Ovary (tissue), 9 donors: Measurements from ENCODE around the gene PLP2. TPM values are rescaled to one million over a fixed set of nuclear protein-coding genes. Genes with fewer than 3 reads are reported as not detected.

Source experiments
- DNase-seq, 5 donors: peaks; one replicate each; pipeline ENCODE4 v3.0.0-alpha.2; 2019 to 2020
- H3K27ac ChIP-seq, 2 donors: fragments of 200-600 bp; one replicate each; pipeline versions ENCODE4 v1.5.1 to v1.8.0; 2019 to 2022
- H3K27me3 ChIP-seq: fragments of 200-600 bp; one replicate; pipeline ENCODE4 v1.8.0; 2022
- H3K36me3 ChIP-seq: fragments of 200-600 bp; sonication (generic); one replicate; pipeline ENCODE4 v1.5.1; 2019
- H3K4me1 ChIP-seq: one replicate; pipeline ENCODE4 v1.8.1; 2013; ENCODE audit warnings: mild to moderate bottlenecking, moderate library complexity; ENCODE audit not compliant: insufficient read depth
- H3K4me3 ChIP-seq: fragments of 200-600 bp; sonication (generic); one replicate; pipeline ENCODE4 v1.5.1; 2017
- H3K9me3 ChIP-seq, 2 donors: fragments of 200-600 bp in 1 of 2; sonication (generic) in 1 of 2; one replicate each; pipeline versions ENCODE4 v1.5.1 to v1.8.1; 2013 to 2019; ENCODE audit warnings: mild to moderate bottlenecking in 1 of 2, moderate library complexity in 1 of 2
- CTCF ChIP-seq, 3 donors: fragments of 450-650 bp in 2 of 3; fragments of 200-600 bp in 1 of 3; IDR thresholded peaks; one replicate each; pipeline versions ENCODE4 v1.5.1 to v1.8.0; 2016 to 2022; ENCODE audit warnings: antibody characterized with exemption in 3 of 3, mild to moderate bottlenecking in 1 of 3
- EP300 ChIP-seq: sonication (generic); formaldehyde crosslinking; IDR thresholded peaks from one replicate; pipeline ENCODE4 v1.6.1; 2017; ENCODE audit warnings: antibody characterized with exemption
- POLR2A ChIP-seq: fragments of 450-650 bp; IDR thresholded peaks from one replicate; pipeline ENCODE4 v1.6.1; 2017; ENCODE audit warnings: antibody characterized with exemption, mild to moderate bottlenecking, moderate library complexity
- WGBS, 3 donors: extraction: QIAGEN DNeasy Blood & Tissue Kit in 1 of 3; methylation state at CpG; one replicate each; pipeline versions ENCODE4 v1.1.5 to v1.1.7; 2013 to 2017; 5-methylcytosine and 5-hydroxymethylcytosine counted together
- intact Hi-C, 4 donors: fragments of 100-400 bp; cut with DNase I; formaldehyde crosslinking; loops; one replicate each; pipeline versions ENCODE4 v1.11.0 to v1.15.1; 2022 to 2023
- polyA plus RNA-seq, 2 donors: library from polyadenylated mRNA; stranded (reverse); fragments of 200-250 nt in 1 of 2; fragments of 350-450 nt in 1 of 2; fragmentation: Illumina TruSeq in 1 of 2; extraction: RNeasy Lipid Tissue Mini Kit (QIAGEN cat#74804) in 1 of 2; gene quantifications; one replicate each; pipeline ENCODE4 v1.2.3, GENCODE V29; 2013 to 2014
- small RNA-seq: library from RNA; depleted of rRNA; stranded (forward); fragments of <200 nt; gene quantifications from one replicate; pipeline ENCODE3, GENCODE V24; 2016
- total RNA-seq, 7 donors: library from RNA; depleted of rRNA in 2 of 7; stranded (reverse); fragments of >200 nt in 2 of 7; fragmentation: NEBNext Ultra II Directional in 3 of 7; extraction: Animal tissue kit (Norgen Biotek cat#: 25700) in 3 of 7; gene quantifications; one replicate each; pipeline versions ENCODE4 v1.1.0 to v1.2.4, GENCODE V29; 2016 to 2023
- donor health status: DM: no; HTN: no; CAD: no; lungs with moderate emphysema.
- donor health status: DM: no; HTN: no; CAD: no.
- donor health status: Bipolar disorder and iron deficiency.
- donor health status: DM: yes; HTN: yes; CAD: no.
- donor health status: DM: no; HTN: no; CAD: no.
- donor health status: DM: yes; HTN: yes; CAD: no.

Gene PLP2
- total and polyA plus RNA-seq, 9 donors, result 16.3 to 244 (median 105) TPM

- DNase-seq, result no peak
- intact Hi-C loops, result no loop called here
- Histone ChIP-seq H3K4me3 (no peak overlapping the region), H3K9me3 (peaks cover 0 to 5% of the 10 kb centered on the region in 2 donors), H3K27me3 (no peaks in the 10 kb centered on the region), H3K4me1 (no peaks in the 10 kb centered on the region), H3K36me3 (no peaks in the 10 kb centered on the region), H3K27ac (no peak overlapping the region)
- 71 to 81% (median 72%) methylated on average over 2 of the region's 2 CpGs for WGBS, 3 donors
- TF ChIP-seq POLR2A (no peak), EP300 (no peak), CTCF (IDR thresholded peaks at IDR 0.05) (no peak)
Measured at GRCh38 chrX:49221868-49222267, 50.2 kb downstream of the PLP2 start.

Small RNAs within 50 kb of the gene (small RNA-seq; reads per million reads assigned to genes)
- gene RN7SL262P, result not detected

Other genes starting within 250 kb of the PLP2 start
- 10 to 100 TPM; 25.8 to 57.8 (median 53.8) TPM for gene OTUD5, start 214.3 kb upstream of the PLP2 start, total RNA-seq
- 10 to 100 TPM; 41.9 to 72.7 TPM for gene OTUD5, start 214.3 kb upstream of the PLP2 start, polyA plus RNA-seq
- 1 to 10 TPM in 5 of 7 donors, under 1 TPM in 2; 0.76 to 4.6 (median 2.0) TPM for gene KCND1, start 200.1 kb upstream of the PLP2 start, total RNA-seq
- 1 to 10 TPM; 1.9 to 4.2 TPM for gene KCND1, start 200.1 kb upstream of the PLP2 start, polyA plus RNA-seq
- gene GRIPAP1, start 169.6 kb upstream of the PLP2 start, total RNA-seq, result 10 to 100 TPM; 21.9 to 45.0 (median 31.2) TPM
- 10 to 100 TPM; 20.0 to 40.5 TPM for gene GRIPAP1, start 169.6 kb upstream of the PLP2 start, polyA plus RNA-seq
- gene TFE3, start 128.5 kb upstream of the PLP2 start, total RNA-seq, result 10 to 100 TPM; 44.8 to 69.4 (median 57.3) TPM
- 10 to 100 TPM; 42.1 to 49.2 TPM for gene TFE3, start 128.5 kb upstream of the PLP2 start, polyA plus RNA-seq
- 10 to 100 TPM in 3 of 7 donors, 1 to 10 TPM in 4; 3.3 to 11.2 (median 9.9) TPM for gene CCDC120, start 112.9 kb upstream of the PLP2 start, total RNA-seq
- gene CCDC120, start 112.9 kb upstream of the PLP2 start, polyA plus RNA-seq, result 1 to 10 TPM; 3.8 to 4.6 TPM
- gene PRAF2, start 97.9 kb upstream of the PLP2 start, total RNA-seq, result 10 to 100 TPM; 14.4 to 54.0 (median 29.3) TPM
- gene PRAF2, start 97.9 kb upstream of the PLP2 start, polyA plus RNA-seq, result 10 to 100 TPM; 29.1 to 51.2 TPM
- 10 to 100 TPM; 55.3 to 89.7 (median 76.5) TPM for gene WDR45, start 92.0 kb upstream of the PLP2 start, total RNA-seq
- gene WDR45, start 92.0 kb upstream of the PLP2 start, polyA plus RNA-seq, result 10 to 100 TPM; 56.1 to 80.4 TPM
- gene GPKOW, start 48.2 kb upstream of the PLP2 start, total RNA-seq, result 10 to 100 TPM; 17.2 to 25.5 (median 20.9) TPM
- gene GPKOW, start 48.2 kb upstream of the PLP2 start, polyA plus RNA-seq, result 10 to 100 TPM; 13.7 to 18.3 TPM
- gene MAGIX, start 9.1 kb upstream of the PLP2 start, total RNA-seq, result 10 to 100 TPM in 1 of 7 donors, 1 to 10 TPM in 6; 1.3 to 22.5 (median 2.0) TPM
- under 1 TPM; 0.32 to 0.82 TPM for gene MAGIX, start 9.1 kb upstream of the PLP2 start, polyA plus RNA-seq
- 10 to 100 TPM in 6 of 7 donors, 1 to 10 TPM in 1; 9.1 to 15.1 (median 11.5) TPM for gene PRICKLE3, start 14.5 kb downstream of the PLP2 start, total RNA-seq
- 1 to 10 TPM; 3.5 to 5.5 TPM for gene PRICKLE3, start 14.5 kb downstream of the PLP2 start, polyA plus RNA-seq
- 1 to 10 TPM in 6 of 7 donors, under 1 TPM in 1; 0.69 to 3.3 (median 1.3) TPM for gene SYP, start 28.3 kb downstream of the PLP2 start, total RNA-seq
- 1 to 10 TPM; 1.9 to 3.1 TPM for gene SYP, start 28.3 kb downstream of the PLP2 start, polyA plus RNA-seq
- gene CACNA1F, start 61.4 kb downstream of the PLP2 start, total RNA-seq, result under 1 TPM in 5 of 7 donors, not detected in 2; 0.10 to 0.23 (median 0.15) TPM
- under 1 TPM; 0.02 to 0.32 TPM for gene CACNA1F, start 61.4 kb downstream of the PLP2 start, polyA plus RNA-seq
- 10 to 100 TPM in 6 of 7 donors, 1 to 10 TPM in 1; 7.9 to 15.7 (median 11.5) TPM for gene CCDC22, start 63.6 kb downstream of the PLP2 start, total RNA-seq
- gene CCDC22, start 63.6 kb downstream of the PLP2 start, polyA plus RNA-seq, result 10 to 100 TPM in 1 of 2 donors, 1 to 10 TPM in 1; 2.8 to 10.8 TPM
- under 1 TPM in 4 of 7 donors, not detected in 3; 0.10 to 0.60 (median 0.33) TPM for gene FOXP3, start 92.8 kb downstream of the PLP2 start, total RNA-seq
- gene FOXP3, start 92.8 kb downstream of the PLP2 start, polyA plus RNA-seq, result under 1 TPM; 0.10 to 0.25 TPM
- gene PPP1R3F, start 97.9 kb downstream of the PLP2 start, total RNA-seq, result 10 to 100 TPM in 5 of 7 donors, 1 to 10 TPM in 2; 8.3 to 16.1 (median 12.3) TPM
- 1 to 10 TPM; 1.7 to 5.5 TPM for gene PPP1R3F, start 97.9 kb downstream of the PLP2 start, polyA plus RNA-seq
- not detected for gene GAGE10, start 131.7 kb downstream of the PLP2 start, total RNA-seq
- not detected for gene GAGE10, start 131.7 kb downstream of the PLP2 start, polyA plus RNA-seq
- gene GAGE12J, start 150.1 kb downstream of the PLP2 start, total RNA-seq, result not detected
- not detected for gene GAGE12J, start 150.1 kb downstream of the PLP2 start, polyA plus RNA-seq
- gene GAGE13, start 159.7 kb downstream of the PLP2 start, total RNA-seq, result under 1 TPM in 1 of 7 donors, not detected in 6; 0.69 TPM
- not detected for gene GAGE13, start 159.7 kb downstream of the PLP2 start, polyA plus RNA-seq